Measurements from ENCODE around the gene PRDM2. TPM values are rescaled to one million over a fixed set of nuclear protein-coding genes. Genes with fewer than 3 reads are reported as not detected.

The PRDM2 gene
- total RNA-seq, 1 donor from 2014 or later: 13.9 TPM

DNA sequence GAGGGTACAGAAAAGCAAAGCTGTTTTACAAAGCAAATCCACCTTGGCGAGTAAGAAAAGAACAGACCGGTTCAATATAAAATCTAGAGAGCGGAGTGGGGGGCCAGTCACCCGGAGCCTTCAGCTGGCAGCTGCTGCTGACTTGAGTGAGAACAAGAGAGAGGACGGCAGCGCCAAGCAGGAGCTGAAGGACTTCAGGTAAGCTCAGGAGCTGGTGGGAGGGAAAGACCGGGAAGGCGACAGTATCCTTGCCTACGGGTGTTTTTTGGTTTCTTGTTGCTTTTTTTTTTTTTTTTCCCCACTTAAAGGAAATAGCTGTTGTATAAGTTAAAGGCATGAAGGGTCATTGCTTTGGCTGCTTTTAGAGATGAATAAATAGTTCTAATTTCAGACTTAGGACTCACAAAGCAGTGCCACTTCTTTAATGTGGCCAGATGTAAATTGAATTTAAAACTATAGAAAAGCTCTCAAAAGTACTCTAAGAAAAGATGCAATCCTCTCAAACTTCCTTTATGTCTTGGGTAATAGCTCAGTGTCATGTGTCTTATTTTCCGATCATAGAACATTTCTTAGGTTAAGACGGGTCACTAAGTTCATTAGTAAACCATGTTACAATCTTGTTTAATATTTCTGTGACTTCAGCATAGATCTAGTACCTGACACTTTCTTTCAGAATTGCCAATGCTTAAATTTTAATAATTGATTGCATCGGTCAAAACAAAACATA, 82.8 kb downstream of the PRDM2 start:
- DNase-seq (ENCODE audit: low read depth): no peak
- H3K4me3 ChIP-seq (ENCODE audit: low read depth, low read length): no peak overlapping the region
- H3K36me3 ChIP-seq (ENCODE audit: control insufficient read depth, insufficient read depth, low read length): no peaks in the 10 kb centered on the region
- H3K27me3 ChIP-seq (ENCODE audit: control insufficient read depth, insufficient read depth, low read length): no peaks in the 10 kb centered on the region
- TF ChIP-seq, protein P1, sequence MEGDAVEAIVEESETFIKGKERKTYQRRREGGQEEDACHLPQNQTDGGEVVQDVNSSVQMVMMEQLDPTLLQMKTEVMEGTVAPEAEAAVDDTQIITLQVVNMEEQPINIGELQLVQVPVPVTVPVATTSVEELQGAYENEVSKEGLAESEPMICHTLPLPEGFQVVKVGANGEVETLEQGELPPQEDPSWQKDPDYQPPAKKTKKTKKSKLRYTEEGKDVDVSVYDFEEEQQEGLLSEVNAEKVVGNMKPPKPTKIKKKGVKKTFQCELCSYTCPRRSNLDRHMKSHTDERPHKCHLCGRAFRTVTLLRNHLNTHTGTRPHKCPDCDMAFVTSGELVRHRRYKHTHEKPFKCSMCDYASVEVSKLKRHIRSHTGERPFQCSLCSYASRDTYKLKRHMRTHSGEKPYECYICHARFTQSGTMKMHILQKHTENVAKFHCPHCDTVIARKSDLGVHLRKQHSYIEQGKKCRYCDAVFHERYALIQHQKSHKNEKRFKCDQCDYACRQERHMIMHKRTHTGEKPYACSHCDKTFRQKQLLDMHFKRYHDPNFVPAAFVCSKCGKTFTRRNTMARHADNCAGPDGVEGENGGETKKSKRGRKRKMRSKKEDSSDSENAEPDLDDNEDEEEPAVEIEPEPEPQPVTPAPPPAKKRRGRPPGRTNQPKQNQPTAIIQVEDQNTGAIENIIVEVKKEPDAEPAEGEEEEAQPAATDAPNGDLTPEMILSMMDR (IDR thresholded peaks at IDR 0.05; ENCODE audit: insufficient read depth, low read length, poor library complexity, severe bottlenecking): no peak

DNA sequence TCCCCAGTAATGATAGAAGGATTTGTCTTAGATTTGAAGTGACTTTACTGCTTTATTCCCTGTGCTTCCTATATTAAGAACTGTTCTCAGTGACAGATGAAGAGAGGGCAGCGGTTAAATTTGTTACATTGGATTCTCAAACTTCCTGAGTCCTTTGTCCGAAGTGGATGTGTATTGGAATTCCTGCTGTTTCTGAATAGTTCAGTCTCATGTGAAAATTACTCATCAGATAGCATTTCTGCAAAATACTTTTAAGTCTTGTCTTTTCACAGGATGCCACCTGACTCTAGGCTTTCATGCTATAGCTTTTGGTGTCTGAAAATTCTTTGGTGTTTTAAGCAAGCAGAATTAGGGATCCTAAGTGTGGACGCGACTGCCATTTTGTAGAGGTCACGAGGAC, 83.6 kb downstream of the PRDM2 start:
- H3K4me3 ChIP-seq (ENCODE audit: low read depth, low read length): no peak overlapping the region
- H3K36me3 ChIP-seq (ENCODE audit: control insufficient read depth, insufficient read depth, low read length): no peaks in the 10 kb centered on the region
- DNase-seq (ENCODE audit: low read depth): no peak
- TF ChIP-seq, protein P1 (IDR thresholded peaks at IDR 0.05; ENCODE audit: insufficient read depth, low read length, poor library complexity, severe bottlenecking): no peak
- H3K27me3 ChIP-seq (ENCODE audit: control insufficient read depth, insufficient read depth, low read length): no peaks in the 10 kb centered on the region

DNA sequence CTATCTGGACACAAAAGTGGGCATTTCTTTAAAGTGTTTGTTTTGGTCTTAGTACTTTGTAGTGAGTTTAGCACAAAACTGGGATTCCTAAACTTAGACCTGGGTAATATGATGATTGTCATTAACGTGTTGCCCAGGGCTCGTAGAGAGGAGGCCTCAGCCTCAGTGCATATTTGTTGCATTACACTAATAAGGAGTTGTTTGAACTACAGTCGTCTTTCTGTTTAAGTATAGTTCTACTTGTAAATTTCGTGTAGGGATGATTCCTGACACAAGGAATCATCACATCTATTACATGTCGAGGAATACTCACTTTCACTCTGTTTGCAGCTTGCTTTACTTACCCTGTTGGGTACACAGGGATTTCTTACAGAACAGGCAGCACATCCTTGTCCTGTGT, 85.0 kb downstream of the PRDM2 start:
- Histone ChIP-seq H3K27me3 (ENCODE audit: control insufficient read depth, insufficient read depth, low read length) (no peaks in the 10 kb centered on the region), H3K36me3 (ENCODE audit: control insufficient read depth, insufficient read depth, low read length) (no peaks in the 10 kb centered on the region), H3K4me3 (ENCODE audit: low read depth, low read length) (no peak overlapping the region)
- TF ChIP-seq, protein P1 (IDR thresholded peaks at IDR 0.05; ENCODE audit: insufficient read depth, low read length, poor library complexity, severe bottlenecking): no peak
- no peak for DNase-seq (ENCODE audit: low read depth)

DNA sequence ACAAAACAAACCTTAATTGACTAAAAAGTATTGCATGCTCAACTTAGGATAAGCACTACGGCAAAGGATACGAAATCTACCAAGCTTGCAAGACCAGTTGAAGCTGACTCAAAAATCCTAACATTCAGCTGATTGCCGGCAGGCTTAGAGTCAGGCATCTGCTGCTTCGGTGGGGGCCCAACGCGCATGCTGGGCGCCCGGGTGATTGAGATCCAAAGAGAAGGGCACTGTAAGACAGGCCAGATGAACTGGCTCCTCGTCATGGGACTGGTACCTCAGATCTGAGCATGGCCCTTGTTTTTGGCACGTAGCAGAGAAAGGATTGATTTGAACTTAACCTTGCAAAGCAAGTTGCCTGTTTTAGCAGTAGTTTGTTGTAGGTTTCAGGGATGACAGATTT, 86.6 kb downstream of the PRDM2 start:
- TF ChIP-seq, protein P1 (IDR thresholded peaks at IDR 0.05; ENCODE audit: insufficient read depth, low read length, poor library complexity, severe bottlenecking): no peak
- H3K27me3 ChIP-seq (ENCODE audit: control insufficient read depth, insufficient read depth, low read length): no peaks in the 10 kb centered on the region
- no peak for DNase-seq (ENCODE audit: low read depth)
- H3K36me3 ChIP-seq (ENCODE audit: control insufficient read depth, insufficient read depth, low read length): no peaks in the 10 kb centered on the region
- H3K4me3 ChIP-seq (ENCODE audit: low read depth, low read length): no peak overlapping the region

DNA sequence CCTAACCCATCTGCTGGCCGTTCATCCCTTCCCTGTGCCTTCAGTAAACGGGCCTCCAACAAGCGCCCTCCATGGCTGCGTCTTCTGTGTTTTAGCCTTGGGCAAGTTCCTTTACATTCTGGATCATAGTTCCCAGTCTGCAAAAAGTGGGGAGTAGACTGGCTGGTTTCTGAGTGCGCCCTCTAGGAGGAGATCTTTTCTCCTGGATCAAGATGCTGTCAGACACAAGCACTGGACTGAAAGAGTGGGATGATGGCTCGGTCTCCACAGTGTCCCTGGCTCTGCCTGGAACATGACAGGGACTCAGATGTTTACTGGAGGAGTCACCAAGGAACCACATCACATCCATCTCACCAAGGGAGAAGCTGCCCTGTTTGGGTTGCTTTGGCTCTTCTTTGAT, 88.8 kb downstream of the PRDM2 start:
- Histone ChIP-seq H3K4me3 (ENCODE audit: low read depth, low read length) (no peak overlapping the region), H3K27me3 (ENCODE audit: control insufficient read depth, insufficient read depth, low read length) (no peaks in the 10 kb centered on the region), H3K36me3 (ENCODE audit: control insufficient read depth, insufficient read depth, low read length) (no peaks in the 10 kb centered on the region)
- no peak for DNase-seq (ENCODE audit: low read depth)
- TF ChIP-seq, protein P1 (IDR thresholded peaks at IDR 0.05; ENCODE audit: insufficient read depth, low read length, poor library complexity, severe bottlenecking): no peak
